ENCODE measurements around the gene GNPTG. TPM values are rescaled to one million over a fixed set of nuclear protein-coding genes. Genes with fewer than 3 reads are reported as not detected.

GNPTG gene
- 55.9 TPM for polyA plus RNA-seq

GRCh38 chr16:1351582-1352362 is at the start of gene GNPTG, which contains the start of gene TSR3:
Gene GNPTG, plus strand, starts transcription at chr16:1351931. Its CDS starts 35 bp downstream, at chr16:1351966.
Gene TSR3, minus strand, starts transcription at chr16:1351878. Its CDS starts 74 bp downstream, at chr16:1351804.
- H3K4me3 Mint-ChIP-seq = peak within 1 kb of the TSS; percentile 84 to 95 (median 92)
- H3K36me3 Mint-ChIP-seq = no peaks in the 10 kb centered on the region
- H3K9me3 Mint-ChIP-seq = no peaks in the 10 kb centered on the region
- no peaks in the 10 kb centered on the region for H3K27me3 Mint-ChIP-seq
- peaks cover 14 to 23% (median 19%) of the 10 kb centered on the region in 3 donors for H3K4me1 Mint-ChIP-seq
- H3K27ac Mint-ChIP-seq = peak within 1 kb of the TSS; percentile 93 to 96 (median 93)

GRCh38 chr16:1305823-1306222 is 45.9 kb upstream of the GNPTG start:
- Mint-ChIP-seq H3K27me3 (no peaks in the 10 kb centered on the region), H3K4me3 (peak overlapping the region; percentile 21 to 91 (median 87)), H3K27ac (peak overlapping the region; percentile 91 to 97 (median 92)), H3K4me1 (peaks cover 15 to 31% (median 25%) of the 10 kb centered on the region in 3 donors), H3K36me3 (no peaks in the 10 kb centered on the region), H3K9me3 (no peaks in the 10 kb centered on the region)

DNA sequence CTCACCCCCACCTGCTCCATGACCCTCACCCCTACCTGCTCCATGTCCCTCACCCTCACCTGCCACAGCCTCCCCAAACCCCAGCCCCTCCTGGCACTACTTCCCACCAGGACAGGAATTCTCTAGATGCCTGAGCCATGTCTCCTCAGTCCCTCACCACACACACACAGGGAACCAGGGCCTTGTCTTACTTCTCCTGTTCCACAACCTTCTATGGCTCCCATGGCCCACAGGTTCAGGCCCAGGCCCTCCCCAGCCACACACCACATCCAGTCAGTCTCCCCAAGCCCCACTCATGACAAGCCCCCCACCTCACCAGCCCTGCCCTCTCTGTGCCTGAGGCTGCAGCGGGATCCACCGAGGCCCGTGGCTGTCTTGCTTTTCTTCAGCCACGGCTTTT is 45.4 kb upstream of the GNPTG start:
- Mint-ChIP-seq H3K4me1 (peaks cover 19 to 36% (median 30%) of the 10 kb centered on the region in 3 donors), H3K9me3 (no peaks in the 10 kb centered on the region), H3K4me3 (peak overlapping the region; percentile 50 to 91 (median 87)), H3K36me3 (no peaks in the 10 kb centered on the region), H3K27ac (peak overlapping the region; percentile 87 to 97 (median 92)), H3K27me3 (no peaks in the 10 kb centered on the region)

DNA sequence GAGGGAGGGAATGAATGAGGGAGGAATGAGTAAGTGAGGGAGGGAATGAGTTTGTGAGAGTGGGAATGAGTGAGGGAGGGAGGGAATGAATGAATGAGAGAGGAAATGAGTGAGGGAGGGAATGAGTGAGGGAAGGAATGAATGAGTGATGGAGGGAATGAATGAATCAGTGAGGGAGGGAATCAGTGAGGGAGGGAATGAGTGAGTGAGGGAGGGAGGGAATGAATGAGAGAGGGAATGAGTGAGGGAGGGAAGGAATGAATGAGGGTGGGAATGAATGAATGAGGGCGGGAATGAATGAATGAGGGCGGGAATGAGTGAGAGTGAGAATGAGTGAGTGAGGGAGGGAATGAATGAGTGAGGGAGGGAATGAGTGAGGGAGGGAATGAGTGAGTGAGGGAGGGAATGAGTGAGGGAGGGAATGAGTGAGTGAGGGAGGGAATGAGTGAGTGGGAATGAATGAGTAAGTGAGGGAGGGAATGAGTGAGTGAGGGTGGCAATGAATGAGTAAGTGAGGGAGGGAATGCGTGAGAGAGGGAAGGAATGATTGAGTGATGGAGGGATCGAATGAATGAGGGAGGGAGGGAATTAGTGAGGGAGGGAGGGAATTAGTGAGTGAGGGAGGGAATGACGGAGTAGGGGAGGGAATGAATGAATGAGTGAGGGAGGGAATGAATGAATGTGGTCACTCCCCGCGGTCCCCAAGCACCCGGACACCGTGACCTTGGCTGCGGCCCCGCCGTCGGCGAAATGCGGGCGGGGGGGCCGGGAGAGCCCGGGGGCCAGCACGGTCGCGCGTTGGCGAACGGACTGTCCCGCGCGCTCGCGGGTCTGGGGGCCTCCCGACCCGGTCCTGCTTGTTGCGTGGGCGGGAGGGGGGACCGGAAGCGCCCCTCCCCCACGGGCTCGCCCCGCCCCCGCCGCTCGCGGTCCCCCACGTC is 43.4 kb upstream of the GNPTG start:
- Mint-ChIP-seq H3K36me3 (no peaks in the 10 kb centered on the region), H3K4me1 (peaks cover 26 to 30% (median 30%) of the 10 kb centered on the region in 3 donors), H3K9me3 (no peaks in the 10 kb centered on the region), H3K4me3 (peak overlapping the region; percentile 87 to 96 (median 93)), H3K27ac (peak overlapping the region; percentile 100), H3K27me3 (no peaks in the 10 kb centered on the region)

DNA sequence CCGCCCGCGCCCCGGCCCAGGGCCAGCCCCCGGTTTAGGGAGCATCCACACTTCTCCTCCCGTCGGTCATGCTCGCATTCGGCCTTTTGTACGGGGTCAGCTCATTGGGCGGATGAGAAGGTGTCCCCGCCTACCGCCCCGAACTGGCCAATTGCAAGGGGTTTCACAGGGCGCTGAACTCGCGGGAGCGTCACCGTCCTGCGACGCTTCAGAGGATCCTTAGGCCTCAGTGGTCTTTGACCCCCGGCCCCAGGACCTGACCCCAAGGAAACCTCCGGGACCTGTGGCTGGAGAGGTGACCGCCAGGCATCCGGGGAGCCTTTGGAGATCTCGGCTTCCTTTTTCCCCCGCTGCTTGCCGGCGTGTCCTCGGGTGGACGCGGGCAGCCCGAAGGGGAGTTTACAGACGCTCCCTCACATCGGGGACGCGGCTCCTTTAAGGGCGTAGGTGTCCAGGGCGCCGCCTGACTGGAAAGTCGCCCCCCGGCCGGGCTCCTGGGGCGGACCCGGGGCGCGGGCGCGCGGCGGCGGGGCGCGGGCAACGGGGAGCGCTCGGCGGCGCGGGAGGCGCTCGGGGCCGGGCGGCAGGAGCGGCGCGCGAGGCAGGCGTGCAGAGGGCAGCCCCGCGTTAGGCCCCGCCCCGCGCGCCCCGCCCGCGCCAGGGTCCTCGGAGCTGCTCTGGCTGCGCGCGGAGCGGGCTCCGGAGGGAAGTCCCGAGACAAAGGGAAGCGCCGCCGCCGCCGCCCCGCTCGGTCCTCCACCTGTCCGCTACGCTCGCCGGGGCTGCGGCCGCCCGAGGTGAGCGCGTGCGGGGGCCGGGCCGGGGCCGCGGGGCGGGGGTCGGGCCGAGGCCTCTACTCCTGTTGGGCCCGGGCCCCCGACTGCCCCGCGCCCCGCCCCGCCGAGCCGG is 42.5 kb upstream of the GNPTG start, which contains the start of gene UBE2I:
Gene UBE2I, plus strand, starts transcription at position 660 of the 909 bp plus-strand sequence. CDS start 4,395 bp downstream, outside the sequence.
- Mint-ChIP-seq H3K36me3 (no peaks in the 10 kb centered on the region), H3K27ac (peak within 1 kb of the TSS; percentile 100), H3K27me3 (no peaks in the 10 kb centered on the region), H3K9me3 (no peaks in the 10 kb centered on the region), H3K4me3 (peak within 1 kb of the TSS; percentile 93 to 100 (median 96)), H3K4me1 (peaks cover 20 to 27% (median 23%) of the 10 kb centered on the region in 3 donors)

GRCh38 chr16:1309888-1310831 is 41.6 kb upstream of the GNPTG start:
- no peaks in the 10 kb centered on the region for H3K36me3 Mint-ChIP-seq
- H3K27ac Mint-ChIP-seq = peak overlapping the region; percentile 91 to 97 (median 93)
- H3K4me3 Mint-ChIP-seq = peak overlapping the region; percentile 93 to 100 (median 96)
- H3K27me3 Mint-ChIP-seq = no peaks in the 10 kb centered on the region
- H3K9me3 Mint-ChIP-seq = no peaks in the 10 kb centered on the region
- H3K4me1 Mint-ChIP-seq = peaks cover 16 to 22% (median 20%) of the 10 kb centered on the region in 3 donors

DNA sequence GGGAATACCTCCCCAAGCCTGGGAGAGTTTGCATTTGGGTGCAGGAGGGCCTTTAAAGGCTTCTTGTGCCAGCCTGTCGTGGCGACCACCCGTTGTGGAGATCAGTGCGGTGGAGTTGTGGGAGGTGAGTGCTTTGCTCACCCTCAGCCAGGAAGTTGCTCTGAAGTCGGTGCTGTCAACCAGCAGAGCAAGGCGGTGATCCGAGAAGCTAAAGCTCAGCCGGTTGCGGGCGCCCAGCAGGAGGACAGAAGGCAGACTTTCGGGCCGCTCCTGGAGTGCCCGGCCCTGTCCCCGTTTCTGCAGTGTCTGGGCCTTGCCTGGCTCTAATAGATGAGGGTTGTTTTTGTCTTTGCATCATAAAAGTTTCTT is 40.9 kb upstream of the GNPTG start:
- Mint-ChIP-seq H3K9me3 (no peaks in the 10 kb centered on the region), H3K4me3 (peak overlapping the region; percentile 93 to 100 (median 96)), H3K27me3 (no peaks in the 10 kb centered on the region), H3K36me3 (no peaks in the 10 kb centered on the region), H3K27ac (peak overlapping the region; percentile 91 to 97 (median 93)), H3K4me1 (peaks cover 16 to 21% (median 20%) of the 10 kb centered on the region in 3 donors)

DNA sequence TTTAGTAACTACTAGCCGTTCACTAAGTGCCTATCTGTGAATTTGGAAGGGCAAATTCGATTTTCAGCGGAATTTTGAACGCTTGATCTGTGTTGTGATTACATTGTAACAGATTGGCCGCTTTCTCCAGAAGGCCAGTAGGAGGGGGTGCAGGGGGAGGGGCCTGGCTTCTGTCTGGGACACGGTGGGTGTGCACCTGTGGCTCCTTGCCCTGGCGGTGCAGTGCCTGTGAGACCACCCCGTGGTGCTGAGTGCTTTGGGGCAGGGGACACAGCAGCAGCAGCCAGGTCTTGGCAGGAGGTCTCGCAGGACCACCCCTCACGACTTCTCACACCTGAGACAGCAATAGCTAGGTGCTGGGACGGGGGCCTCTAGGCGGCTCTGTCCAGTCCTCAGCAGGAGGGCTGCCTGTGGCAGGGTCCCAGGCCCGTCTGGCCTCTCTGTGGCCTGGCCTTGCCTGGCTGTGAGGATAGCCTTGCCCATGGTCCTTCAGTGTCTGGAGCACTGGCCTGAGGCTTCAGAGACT is 40.5 kb upstream of the GNPTG start:
- Mint-ChIP-seq H3K27ac (peak overlapping the region; percentile 91 to 97 (median 93)), H3K36me3 (no peaks in the 10 kb centered on the region), H3K9me3 (no peaks in the 10 kb centered on the region), H3K4me3 (peak overlapping the region; percentile 93 to 100 (median 96)), H3K27me3 (no peaks in the 10 kb centered on the region), H3K4me1 (peaks cover 16 to 18% (median 16%) of the 10 kb centered on the region in 3 donors)

GRCh38 chr16:1311738-1312466 is 39.8 kb upstream of the GNPTG start:
- Mint-ChIP-seq H3K4me3 (peak overlapping the region; percentile 57 to 100 (median 95)), H3K36me3 (no peaks in the 10 kb centered on the region), H3K4me1 (peaks cover 14 to 16% (median 16%) of the 10 kb centered on the region in 3 donors), H3K9me3 (no peaks in the 10 kb centered on the region), H3K27ac (peak overlapping the region in 2 of 3 donors; percentile 93 to 97), H3K27me3 (no peaks in the 10 kb centered on the region)

DNA sequence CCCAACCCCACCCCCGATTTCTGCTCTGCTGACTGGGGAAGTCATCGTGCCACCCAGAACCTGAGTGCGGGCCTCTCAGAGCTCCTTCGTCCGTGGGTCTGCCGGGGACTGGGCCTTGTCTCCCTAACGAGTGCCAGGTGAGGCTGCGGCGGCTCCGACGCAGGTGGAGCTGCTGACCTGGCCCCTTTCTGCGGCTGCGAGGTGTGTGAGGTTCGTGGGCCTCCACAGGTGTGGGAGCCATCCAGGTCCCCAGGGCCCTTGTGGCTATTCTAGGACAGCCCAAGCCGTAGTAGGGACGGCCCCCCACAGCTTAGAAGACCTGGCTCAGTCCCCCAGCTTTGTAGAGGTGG is 39.3 kb upstream of the GNPTG start:
- peak overlapping the region; percentile 41 to 86 (median 66) for H3K4me3 Mint-ChIP-seq
- no peaks in the 10 kb centered on the region for H3K36me3 Mint-ChIP-seq
- no peaks in the 10 kb centered on the region for H3K9me3 Mint-ChIP-seq
- peaks cover 14 to 16% (median 15%) of the 10 kb centered on the region in 3 donors for H3K4me1 Mint-ChIP-seq
- peak overlapping the region in 2 of 3 donors; percentile 59 to 93 for H3K27ac Mint-ChIP-seq
- H3K27me3 Mint-ChIP-seq = no peaks in the 10 kb centered on the region

DNA sequence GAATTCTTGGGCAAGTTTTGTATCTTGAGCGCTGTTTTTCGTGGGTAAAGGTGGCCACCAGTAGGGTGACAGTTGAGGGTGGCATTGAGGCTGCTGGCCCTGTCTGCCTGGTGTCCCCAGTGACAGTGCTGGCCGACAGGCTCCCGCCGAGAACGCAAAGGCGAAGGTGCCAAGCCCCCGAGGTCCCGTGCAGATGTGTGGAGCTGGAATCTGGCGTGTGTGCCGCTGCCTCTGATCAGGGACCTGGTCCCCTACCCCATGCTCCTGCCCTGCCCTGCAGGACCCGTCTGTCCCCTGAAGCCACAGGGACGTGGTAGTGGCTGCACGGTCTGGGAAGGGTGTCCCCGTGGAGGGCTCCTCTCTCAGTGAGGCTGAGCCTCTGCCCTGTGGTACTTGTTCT is 38.8 kb upstream of the GNPTG start:
- peak overlapping the region; percentile 59 to 93 (median 81) for H3K27ac Mint-ChIP-seq
- no peaks in the 10 kb centered on the region for H3K36me3 Mint-ChIP-seq
- peaks cover 13 to 16% (median 14%) of the 10 kb centered on the region in 3 donors for H3K4me1 Mint-ChIP-seq
- peak overlapping the region in 3 of 4 donors; percentile 23 to 86 (median 76) for H3K4me3 Mint-ChIP-seq
- H3K9me3 Mint-ChIP-seq = no peaks in the 10 kb centered on the region
- H3K27me3 Mint-ChIP-seq = no peaks in the 10 kb centered on the region

GRCh38 chr16:1313721-1314369 is 37.9 kb upstream of the GNPTG start:
- Mint-ChIP-seq H3K36me3 (peaks cover 2% of the 10 kb centered on the region), H3K27me3 (no peaks in the 10 kb centered on the region), H3K27ac (peak overlapping the region in 1 of 3 donors; percentile 23), H3K9me3 (no peaks in the 10 kb centered on the region), H3K4me1 (peaks cover 13 to 16% (median 14%) of the 10 kb centered on the region in 3 donors), H3K4me3 (peak overlapping the region in 1 of 4 donors; percentile 68)
